EL (cell line): Measurements from ENCODE around the gene FBXO11.
A peak's percentile ranks its signal among the peaks of the same experiment; 100 is the strongest.
"Not testable (repeated sequence)": the region's sequence is repeated elsewhere in the genome, so short reads cannot be mapped to it uniquely, and the experiment has no call there.

Source experiments
- DNase-seq: peaks from one replicate; pipeline ENCODE4 v3.0.0-alpha.2; 2016

The FBXO11 gene

DNA sequence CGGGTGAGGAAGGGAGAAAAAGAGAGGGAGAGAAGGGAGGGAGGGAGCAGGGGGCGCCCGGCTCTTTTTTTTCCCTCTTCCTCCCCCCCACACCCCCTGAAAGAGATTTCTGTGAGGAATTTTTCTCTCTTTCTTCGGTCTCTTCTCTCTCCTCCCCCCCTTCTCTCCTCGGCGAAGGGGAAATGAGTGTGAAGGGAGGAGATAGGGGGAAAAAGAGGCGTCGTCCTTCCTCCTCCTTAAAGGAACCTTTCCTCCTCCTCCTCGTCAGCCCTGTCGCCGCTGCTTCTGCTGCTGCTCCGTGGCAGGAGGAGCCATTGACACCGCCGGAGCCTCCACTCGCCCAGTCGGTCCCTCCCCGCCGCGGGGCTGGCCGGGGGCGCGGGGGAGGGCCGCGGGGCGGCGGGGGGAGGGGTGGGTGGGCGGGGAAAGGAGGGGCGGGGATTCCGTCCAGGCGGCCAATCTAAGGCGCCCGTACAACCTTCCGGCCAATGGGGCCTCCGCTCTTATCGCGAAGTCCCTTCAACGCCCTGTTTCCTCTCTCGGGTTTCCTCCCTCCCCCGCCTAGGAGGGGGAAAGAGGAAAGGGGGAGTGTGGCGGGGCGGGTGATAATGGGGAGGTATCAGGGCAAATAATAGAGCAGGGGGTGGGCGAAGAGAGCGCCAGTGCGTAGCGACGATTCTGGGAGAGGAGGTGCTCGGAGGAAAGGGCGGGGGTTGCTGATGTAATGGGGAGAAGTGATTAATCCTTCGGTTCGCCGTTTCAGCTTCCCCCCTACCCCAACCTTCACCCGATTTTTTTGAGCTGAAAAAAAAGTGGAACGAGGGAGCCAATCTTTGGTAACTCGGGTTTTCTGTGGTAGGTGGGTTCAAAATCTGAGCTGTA, at the start of gene FBXO11:
Gene FBXO11, minus strand, starts transcription at position 342 of the 882 bp plus-strand sequence. CDS start 778 bp downstream, outside the sequence.
- DNase-seq: peak; percentile 99

DNA sequence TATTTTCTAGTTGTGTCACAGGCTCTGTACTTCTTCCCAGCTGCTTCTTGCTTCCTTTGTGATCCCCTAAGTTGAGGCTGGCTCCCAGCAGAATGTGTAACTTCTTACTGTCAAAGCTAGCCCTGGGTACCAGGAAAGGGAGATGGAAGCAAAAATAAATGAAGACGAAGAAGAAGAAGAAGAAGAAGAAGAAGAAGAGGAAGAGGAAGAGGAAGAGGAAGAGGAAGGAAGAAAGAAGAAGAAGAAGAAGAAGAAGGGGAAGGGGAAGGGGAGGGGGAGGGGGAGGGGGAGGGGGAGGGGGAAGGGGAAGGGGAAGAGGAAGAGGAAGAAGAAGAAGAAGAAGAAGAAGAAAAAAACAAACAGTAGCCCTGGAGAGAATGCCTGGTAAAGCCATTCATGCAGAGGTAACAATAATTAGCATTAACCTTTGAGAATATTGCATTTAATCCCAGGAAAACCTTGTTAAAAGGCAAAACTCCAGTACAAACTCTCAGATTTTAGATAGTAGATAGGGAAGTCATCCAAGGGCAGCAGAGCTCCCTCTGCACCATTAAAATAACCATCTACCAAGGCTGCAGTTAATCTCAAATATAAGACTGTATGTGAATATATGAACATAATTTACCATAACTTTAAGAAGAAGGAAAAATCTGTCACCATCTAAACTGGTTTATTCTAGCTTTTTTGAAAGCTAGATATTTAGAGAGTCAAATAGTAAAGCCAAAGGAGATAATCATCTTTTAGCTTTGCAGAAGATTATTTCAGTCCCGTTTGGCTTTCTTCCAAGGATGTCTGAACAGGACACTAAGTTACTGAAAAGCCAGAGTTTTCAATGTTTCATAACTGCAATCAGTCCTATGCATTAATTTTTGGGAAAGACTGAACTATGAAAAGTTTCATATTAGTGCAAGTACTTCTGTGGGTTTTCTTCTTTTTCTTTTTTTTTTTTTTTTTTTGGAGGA, 44.3 kb upstream of the FBXO11 start:
- DNase-seq: no peak

DNA sequence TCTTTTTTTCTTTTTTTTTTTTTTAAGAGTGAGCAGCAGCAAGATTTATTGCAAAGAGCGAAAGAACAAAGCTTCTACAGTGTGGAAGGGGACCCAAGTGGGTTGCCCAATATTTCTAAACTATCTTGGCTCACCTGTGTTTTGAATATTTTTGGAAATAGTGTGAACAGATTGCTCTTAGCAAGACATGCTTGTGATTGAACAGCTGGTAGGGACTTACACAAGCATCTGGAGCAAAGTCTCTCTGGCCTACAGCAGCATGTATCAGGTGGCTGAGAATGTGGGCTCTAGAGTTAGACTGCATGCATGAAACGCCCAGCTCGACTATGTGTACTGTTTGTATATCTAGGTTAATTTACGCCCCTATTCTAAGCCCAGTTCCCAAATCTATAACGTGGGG, 40.3 kb upstream of the FBXO11 start:
- DNase-seq: no peak

DNA sequence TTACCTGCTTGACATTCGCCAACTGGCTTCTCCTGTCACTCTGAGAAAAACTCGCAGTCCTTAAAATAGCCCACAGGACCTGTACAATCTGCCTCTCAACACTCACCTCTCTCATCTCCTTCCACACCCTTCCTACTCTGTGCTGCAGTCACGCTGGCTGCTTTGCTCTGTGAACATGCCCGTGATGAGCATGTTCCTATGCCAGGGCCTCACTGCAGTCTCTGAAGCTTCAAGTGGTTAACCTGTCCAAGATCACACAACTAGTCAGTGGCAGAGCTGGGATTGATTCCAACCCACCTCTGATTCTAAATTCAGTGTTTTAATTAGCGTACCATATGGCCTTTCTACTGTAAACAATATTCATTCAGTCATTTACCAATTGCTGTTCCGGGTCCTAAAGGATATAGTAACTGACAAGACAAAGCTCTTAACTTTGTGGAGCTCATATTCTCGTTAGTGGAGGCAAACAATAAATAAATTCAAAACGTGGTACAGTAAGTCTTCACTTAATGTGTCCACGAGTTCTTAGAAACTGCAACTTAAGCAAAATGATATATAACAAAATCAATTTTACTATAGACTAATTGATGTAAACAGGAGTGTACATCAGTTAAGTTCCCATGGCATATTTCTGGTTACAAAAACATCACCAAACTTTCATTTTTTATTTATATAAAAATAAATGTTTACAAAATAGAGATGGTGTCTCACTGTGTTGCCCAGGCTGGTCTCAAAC, 38.9 kb upstream of the FBXO11 start:
- no peak for DNase-seq

DNA sequence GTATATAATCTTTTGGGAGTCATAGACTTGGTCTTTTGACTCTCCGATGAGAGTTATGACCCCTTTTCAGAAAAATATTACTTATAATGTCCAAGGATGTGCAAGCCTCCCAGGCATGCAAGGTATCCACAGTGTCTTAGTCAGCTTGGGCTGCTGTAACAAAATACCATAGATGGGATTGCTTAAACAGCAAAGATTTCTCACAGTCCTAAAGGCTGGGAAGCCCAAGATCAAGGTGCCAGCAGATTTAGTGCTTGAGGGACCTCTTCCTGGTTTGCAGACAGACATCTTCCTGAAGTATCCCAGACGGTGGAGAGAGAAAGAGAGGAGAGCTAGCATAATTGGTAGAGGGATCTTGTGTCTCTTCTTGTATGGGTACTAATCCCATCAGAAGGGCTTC, 35.6 kb upstream of the FBXO11 start:
- DNase-seq: no peak

DNA sequence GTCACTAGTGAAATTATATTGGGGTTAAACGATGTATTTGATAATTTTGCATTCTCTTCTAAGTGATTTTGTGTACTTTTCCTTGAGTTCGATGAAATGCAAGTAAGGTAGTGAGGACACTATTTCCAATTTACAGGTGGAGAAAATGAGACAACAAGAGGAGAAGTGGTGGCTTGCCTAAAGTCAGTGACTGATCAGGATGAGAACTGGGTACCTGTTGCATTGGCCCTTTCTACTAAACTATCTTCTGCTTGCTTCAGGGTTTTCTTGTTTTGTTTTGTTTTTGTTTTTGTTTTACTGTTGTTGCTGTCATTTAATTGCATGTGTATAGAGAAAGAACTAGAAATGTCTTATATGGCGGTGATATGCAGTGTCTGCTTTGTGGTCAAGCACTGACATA, 31.4 kb upstream of the FBXO11 start:
- no peak for DNase-seq

DNA sequence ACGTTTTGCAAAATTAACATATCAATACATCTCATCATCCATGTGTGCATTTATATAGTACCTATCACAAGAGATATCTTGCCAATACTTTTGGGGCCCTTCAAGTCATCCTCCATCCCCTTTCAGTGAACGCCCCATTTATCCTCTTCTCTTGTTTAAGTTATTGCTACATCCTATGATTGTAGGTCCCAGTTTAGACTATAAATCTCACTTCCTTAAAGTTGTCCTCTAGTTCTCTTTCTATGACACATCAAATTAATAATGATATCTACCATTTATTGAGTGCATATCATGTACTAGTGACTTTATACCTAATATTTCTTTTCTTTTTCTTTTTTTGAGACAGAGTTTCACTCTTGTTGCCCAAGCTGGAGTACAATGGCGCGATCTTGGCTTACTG, 28.8 kb upstream of the FBXO11 start:
- no peak for DNase-seq

DNA sequence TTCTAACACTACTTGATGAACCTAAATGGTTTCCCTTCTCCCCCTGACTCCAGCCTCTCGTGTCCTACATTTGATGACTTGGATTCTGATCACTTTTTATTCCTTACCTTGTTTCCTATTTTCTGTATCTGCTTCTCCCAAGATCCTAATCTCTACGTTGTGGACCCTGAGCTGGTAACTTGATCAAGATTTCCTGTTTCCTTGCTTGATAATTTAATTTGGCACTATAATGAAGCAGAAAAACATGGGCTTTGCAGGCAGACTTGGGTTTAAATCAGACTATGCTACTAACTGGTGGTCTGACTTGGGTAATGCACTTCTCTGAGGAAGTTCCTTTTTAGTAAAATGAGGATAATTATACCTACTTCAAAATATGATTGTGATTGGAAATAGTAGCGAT, 11.7 kb upstream of the FBXO11 start:
- no peak for DNase-seq

DNA sequence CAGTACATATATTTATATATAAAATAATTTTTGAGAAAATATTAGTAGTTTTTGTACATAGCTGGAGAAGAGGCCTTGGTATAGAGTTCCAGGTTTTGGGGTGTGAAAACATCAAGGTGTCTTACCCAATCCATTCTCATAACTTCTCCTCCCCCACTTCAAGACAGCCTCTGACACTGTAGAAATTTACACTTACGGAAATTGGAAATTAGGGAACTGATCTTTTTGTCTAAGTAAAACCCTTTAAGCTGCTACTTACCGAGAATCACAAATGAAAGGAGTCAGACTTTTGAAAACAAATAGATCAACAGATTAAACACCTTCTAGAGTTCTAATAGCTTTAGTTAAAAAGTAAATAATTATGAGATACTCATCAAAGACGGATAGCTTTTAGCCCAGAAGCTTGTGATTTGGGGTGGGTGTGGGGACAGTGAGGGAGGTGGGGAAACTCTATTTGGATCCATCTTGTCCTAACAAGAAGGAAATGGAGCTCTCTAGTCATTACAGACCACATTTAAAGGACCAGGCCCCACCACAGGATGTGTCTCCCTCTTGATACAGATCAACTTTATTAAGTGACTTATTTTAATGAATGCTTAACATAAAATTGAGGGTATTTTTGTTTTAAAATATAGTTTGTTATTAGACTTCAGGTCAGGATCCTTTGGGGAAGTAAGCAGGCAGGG, 11.1 kb upstream of the FBXO11 start:
- DNase-seq: no peak

DNA sequence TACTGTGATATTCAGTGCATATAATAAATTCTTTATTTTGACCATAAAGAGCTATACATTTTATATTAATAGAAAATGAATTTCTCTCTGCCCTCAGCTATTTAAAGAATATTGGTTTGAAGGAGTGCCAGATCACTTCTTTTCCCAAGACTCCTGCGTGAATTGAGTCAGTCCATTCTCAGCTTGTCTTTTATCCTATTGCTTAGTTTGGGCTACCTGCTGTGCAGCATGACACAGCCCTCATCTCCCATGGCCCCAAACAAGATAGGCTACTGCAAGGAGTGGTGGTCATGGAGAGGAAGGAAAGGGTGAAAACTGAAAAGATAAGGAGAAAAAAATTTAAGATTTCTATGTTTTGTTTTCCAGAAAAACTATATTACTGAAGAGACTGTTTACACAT, 10.1 kb upstream of the FBXO11 start:
- DNase-seq: no peak

DNA sequence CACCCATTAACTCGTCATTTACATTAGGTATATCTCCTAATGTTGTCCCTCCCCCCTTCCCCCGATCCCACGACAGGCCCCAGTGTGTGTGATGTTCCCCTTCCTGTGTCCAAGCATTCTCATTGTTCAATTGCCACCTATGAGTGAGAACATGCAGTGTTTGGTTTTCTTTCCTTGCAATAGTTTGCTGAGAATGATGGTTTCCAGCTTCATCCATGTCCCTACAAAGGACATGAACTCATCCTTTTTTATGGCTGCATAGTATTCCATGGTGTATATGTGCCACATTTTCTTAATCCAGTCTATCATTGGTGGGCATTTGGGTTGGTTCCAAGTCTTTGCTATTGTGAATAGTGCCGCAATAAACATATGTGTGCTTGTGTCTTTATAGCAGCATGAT, 4.4 kb upstream of the FBXO11 start:
- DNase-seq: not testable (repeated sequence)

DNA sequence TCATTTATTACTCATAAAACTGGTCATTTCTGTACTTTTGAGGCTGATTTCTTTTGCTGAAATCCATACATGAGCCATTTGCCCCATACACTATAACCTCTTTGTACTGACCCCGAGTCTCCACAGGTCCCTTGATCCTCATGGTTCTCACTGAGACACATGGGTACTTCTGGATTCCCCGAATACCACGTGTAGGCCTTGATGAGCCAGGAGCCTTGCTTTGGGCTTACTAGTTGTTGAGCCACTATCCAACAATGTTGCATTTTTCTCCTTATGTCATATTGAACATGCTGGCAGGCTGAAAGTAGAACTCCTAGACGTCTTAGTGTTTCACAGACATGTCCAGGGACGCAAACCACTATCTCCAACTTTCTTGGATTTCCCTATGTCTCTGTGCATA, 2.4 kb upstream of the FBXO11 start:
- no peak for DNase-seq

DNA sequence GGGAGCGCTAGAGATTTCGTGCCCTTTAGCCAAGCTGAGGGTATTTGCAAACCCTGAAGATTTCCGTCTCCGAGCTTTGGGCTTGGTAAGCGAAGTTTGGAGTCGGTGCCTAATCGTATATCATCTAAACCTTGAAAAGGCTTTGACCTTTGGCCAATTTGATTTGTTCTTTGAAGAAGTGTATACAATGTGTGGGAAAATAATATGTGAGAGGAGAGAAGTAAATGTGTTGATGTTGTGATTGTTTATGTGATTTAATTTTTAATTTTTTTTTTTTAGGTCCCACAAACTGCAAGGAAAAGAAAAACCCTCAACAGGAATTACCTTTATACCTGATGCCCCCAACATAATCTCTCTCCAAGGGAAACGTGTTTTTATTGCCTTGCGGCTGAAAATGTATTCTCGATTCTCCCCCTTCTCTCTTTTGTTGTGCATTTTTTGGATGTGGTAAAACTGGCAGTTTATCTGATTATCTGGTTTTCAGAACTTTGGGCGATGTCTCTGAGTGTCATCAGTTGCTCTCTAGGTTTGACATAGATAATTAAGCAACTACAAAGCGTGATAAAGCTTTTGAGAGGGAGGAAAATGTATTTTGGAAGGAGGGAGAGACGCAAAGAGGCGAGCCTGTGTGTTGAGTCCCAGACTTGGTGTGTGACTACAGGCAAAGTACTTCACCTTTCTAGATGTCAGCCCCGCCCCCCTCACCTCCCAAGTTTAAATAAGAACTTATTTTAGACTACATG, 912 bp upstream of the FBXO11 start:
- no peak for DNase-seq

DNA sequence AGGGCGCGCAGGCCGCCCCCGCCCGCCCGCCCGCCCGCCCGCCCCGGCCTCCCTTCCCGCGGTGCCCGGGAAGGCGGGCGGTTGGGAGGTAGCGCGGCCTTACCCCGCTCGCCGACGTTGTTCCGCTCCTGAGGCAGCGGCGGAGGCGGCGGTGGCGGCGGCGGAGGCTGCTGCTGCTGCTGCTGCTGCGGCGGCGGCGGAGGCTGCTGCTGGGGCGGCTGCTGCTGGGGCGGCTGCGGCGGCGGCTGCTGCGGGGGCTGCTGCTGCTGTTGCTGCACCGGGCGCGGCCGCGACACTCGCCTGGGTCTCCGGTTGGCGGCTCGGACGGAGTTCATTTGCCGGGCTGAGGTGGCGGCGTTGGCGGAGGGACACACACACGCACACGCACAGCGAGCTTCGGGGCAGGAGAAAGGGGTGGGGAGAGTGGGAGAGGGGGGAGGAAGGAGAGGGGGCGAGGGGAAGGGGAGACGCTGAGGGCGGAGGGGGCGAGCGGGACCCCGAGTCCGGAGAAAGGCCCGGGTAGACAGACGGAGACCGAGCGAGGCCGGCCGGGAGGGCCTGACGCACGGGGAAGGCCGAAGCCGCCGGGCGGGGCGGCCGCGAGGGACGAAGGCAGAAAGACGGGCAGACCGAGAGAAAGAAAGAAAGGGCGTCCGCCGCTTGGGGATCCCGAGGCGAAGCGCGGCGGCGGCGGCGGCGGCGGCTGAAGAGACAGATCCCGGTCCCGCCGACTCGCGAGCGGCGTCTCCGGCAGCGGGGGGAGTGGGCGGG, 727 bp downstream of the FBXO11 start:
- peak; percentile 41 for DNase-seq

DNA sequence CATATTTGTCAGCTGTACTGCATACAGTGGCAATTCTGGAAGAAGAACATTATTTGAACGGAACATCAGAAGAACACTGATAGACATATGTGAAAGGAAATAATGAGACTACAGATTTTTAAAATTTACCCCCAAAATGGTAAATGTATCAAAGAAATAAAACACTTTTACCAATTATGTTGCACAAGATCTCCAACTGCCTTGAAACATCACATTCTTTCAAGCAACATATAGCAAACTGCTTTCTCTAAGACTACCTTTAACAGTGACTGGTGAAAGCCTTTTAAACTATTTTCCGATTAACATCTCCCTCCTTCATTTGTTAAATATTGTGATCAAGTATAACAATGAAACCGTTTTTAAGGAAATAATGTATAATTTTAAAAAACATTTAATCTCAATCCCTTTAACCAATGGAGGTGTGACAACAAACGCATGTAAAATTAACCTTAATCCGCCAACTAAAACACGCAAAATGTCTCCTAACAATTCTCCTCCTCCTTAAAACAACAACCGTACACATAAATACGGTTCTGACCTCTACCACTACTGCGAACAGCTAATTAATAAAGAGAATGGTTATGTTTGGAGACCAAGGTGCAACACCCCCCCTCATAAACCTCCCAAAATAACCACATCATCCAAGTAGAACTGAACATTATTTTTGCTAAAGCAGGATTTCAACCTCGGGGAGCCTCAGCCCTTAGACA, 2.4 kb downstream of the FBXO11 start:
- DNase-seq: no peak

DNA sequence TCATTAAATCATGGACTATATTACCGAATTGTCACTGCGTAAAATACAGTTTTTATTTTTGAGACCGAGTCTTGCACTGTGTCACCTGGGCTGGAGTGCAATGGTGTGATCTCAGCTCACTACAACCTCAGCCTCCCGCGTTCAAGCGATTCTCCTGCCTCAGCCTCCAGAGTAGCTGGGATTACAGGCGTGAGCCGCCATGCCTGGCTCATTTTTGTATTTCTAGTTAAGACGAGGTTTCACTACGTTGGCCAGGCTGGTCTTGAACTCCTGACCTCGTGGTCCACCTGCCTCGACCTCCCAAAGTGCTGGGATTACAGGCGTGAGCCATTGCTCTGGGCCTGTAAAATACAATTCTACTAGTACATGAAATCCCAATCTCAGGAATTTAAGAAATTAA, 4.4 kb downstream of the FBXO11 start:
- not testable (repeated sequence) for DNase-seq

DNA sequence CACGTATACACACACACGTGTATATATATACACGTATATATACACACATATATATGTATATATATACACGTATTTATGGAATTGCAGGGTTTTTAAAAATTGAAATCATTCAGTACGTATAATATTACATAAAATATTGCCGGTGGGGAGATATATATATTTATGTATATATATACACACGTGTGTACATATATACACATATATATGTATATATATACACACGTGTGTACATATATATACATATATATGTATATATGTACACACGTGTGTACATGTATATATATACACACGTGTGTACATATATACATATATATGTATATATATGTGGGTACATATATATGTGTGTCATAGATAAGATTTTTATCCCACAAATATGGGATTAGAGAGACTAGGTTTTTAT, 5.4 kb downstream of the FBXO11 start:
- no peak for DNase-seq

DNA sequence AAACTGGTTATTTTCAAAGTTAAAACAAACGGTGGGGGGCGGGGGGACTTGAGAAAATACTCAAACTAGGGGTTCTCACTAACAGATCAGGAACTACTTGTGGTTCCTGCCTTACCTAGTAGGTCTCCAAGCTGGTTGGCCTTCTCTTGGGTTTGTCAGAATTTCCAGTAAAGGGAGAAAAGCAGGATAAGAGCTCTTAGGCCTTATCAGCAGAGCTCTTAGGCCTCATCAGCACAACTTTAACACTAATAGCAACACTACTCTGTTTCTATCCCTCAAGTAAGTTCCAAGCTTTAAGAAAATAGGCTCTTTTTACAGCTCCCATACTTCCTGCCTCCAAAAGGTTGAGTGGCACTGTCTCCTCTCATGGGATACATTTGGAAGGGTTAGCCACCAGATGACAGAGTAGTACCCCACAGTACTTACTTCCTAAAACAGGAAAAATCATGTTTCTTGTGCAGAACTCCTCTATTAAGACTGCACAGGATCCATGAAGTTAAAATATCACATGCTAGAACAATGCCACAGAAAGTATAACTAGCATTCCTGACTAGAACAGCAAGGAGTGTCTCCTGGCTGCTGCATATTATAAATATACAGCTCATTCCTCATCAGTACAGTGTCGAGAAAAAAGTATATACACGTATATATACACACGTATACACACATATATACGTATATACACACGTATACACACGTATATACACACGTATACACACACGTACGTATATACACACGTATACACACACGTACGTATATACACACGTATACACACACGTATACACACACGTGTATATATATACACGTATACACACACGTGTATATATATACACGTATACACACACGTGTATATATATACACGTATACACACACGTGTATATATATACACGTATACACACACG, 6.1 kb downstream of the FBXO11 start:
- DNase-seq: peak; percentile 15
